GM12874 (cell line): ENCODE measurements around the gene INPP5E.

Experiments
- CTCF ChIP-seq: IDR thresholded peaks from 2 replicates; pipeline ENCODE4 v1.5.1; 2011; ENCODE audit warnings: low read depth, mild to moderate bottlenecking, control low read depth, low read length, moderate library complexity; ENCODE audit not compliant: insufficient read depth

The INPP5E gene

GRCh38 chr9:136451221-136451877, 11.7 kb upstream of the INPP5E start:
- TF ChIP-seq CTCF = no peak

- TF ChIP-seq CTCF = no peak
These were observed 9.0 kb upstream of the INPP5E start for GRCh38 chr9:136448655-136449054.

- no peak for TF ChIP-seq CTCF
These were observed 7.6 kb upstream of the INPP5E start for GRCh38 chr9:136447173-136447778.

- no peak for TF ChIP-seq CTCF
These were observed 6.2 kb upstream of the INPP5E start for GRCh38 chr9:136445799-136446198.

- no peak for TF ChIP-seq CTCF
These were observed 4.5 kb upstream of the INPP5E start for GRCh38 chr9:136444102-136444501.

- no peak for TF ChIP-seq CTCF
These were observed 4.0 kb upstream of the INPP5E start for GRCh38 chr9:136443687-136444086.

GRCh38 chr9:136443087-136443486, 3.4 kb upstream of the INPP5E start:
- no peak for TF ChIP-seq CTCF
